ENCODE data around the gene MCAT.
A peak's percentile ranks its signal among the peaks of the same experiment; 100 is the strongest.

The MCAT gene

GRCh38 chr22:43090130-43090789 is 52.9 kb downstream of the MCAT start:
- peak; percentile 86 for DNase-seq (ENCODE audit: low spot score)

- peak; percentile 91 for DNase-seq (ENCODE audit: low spot score)
Measured at GRCh38 chr22:43088984-43089717, 54.0 kb downstream of the MCAT start, which contains the start of gene TTLL1. Gene TTLL1 (minus strand): TSS chr22:43089391. CDS start chr22:43075586, 13,805 bp downstream.

GRCh38 chr22:43088627-43088983 is 54.6 kb downstream of the MCAT start:
- DNase-seq (ENCODE audit: low spot score): no peak

- DNase-seq (ENCODE audit: low spot score): no peak
Measured at GRCh38 chr22:43085658-43086606, 57.3 kb downstream of the MCAT start.

Measured in kidney tubule cell (primary cell).